Measurements from ENCODE around the gene GRID2. TPM values are rescaled to one million over a fixed set of nuclear protein-coding genes. Genes with fewer than 3 reads are reported as not detected.

GRID2 gene
- polyA plus RNA-seq, 3 donors, result 3.3 to 6.3 (median 4.8) TPM

DNA sequence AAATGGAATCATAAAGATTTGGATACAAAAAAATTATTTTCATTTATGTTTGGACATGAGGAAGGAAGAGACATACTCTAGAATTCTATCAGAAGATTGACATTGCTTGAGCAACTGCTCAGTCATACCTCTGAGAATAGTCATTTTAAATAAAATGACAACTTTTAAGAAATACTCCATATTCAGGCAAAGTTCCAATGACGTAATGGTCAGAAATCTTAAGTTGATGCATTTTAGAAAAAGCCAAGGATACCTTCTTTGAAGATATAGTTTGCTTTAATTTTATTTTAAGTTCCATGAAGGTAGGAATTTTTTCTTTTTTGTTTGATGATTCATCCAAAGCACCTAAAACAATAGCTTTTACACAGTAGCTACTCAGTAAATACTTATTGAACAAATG is 1414.5 kb downstream of the GRID2 start:
- no peak for DNase-seq (ENCODE audit: extremely low read depth in 1 of 11, low read depth in 9 of 11, low spot score in 4 of 11)

DNA sequence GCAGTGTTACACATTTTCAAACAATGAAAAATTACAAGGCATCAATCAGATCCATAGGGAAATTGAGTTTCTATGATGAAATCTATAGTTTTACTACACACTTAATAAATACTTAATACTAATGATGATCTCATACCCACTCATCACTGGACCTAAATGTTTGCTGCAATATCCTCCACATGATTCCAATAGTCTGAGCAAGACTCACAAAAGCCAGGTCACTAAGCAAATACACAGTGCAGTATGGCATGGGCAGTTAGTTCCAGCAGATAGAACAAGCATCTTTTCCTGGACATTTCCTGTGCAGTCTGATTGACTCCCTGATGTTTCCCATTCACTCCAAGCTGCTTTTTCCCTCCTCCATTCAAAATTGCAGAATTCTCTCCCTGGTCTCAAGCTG is 1415.8 kb downstream of the GRID2 start:
- no peak for DNase-seq (ENCODE audit: extremely low read depth in 1 of 11, low read depth in 9 of 11, low spot score in 4 of 11)

DNA sequence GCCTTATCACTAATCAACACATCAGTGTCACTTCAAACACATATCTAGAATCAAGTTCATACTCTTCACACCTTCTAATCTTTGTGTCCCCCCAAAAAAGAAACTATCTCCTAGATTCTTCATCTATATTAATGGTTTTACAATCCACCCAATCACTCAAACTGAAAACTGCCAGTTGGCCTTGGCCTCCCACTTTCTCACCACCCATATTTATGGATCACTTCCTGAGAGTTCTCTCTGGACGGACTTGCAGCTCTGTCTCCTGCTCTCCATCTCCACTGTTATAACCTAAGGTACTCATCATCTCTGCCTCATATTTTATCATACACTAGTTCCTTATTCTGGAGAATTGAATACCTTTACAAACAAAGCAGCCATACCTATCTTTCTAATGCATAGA is 1418.7 kb downstream of the GRID2 start:
- no peak for DNase-seq (ENCODE audit: extremely low read depth in 1 of 11, low read depth in 9 of 11, low spot score in 4 of 11)

- no peak for DNase-seq (ENCODE audit: extremely low read depth in 1 of 11, low read depth in 9 of 11, low spot score in 4 of 11)
These were observed 1426.5 kb downstream of the GRID2 start for GRCh38 chr4:93730251-93730650.

DNA sequence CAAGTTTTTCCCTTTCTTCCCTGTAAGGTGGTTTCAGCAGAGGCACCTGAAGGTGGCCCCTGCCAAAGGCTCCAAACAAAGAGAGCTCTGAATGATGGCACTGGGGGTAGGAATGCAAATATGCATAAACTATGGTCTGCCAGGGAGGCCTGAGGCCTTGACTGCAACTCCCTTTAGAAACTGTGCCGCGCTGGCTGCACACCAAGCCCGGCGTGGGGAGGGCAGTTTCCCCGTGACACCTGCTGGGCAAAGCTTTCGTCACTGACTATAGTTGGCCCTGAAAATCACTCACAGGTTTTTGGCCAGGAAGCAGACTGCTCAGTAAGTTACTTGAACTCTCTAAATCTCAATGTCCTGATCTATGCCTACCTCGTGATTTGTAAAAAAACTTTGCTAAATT is 1427.0 kb downstream of the GRID2 start:
- no peak for DNase-seq (ENCODE audit: extremely low read depth in 1 of 11, low read depth in 9 of 11, low spot score in 4 of 11)

DNA sequence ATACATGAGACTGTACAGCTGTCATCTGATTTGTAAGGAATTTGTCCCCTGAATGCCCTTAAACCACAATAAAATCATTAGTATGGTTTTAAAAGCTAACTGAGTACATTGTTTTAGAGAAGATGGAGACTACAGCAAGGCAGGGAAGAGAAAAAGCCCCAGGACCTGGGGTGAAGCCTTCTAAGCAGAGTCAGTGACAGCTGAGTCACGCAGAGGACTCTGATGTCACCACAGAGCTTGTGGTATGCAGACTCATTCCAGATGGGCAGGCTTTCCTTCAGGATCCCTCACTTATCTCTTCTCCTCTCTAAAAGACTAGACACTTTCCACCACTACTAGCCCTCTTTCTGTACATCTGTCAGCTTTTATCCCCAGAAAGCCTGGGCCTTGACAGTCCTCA is 1427.7 kb downstream of the GRID2 start:
- DNase-seq (ENCODE audit: extremely low read depth in 1 of 11, low read depth in 9 of 11, low spot score in 4 of 11), result peak in 5 of 11 donors; percentile 6 to 33 (median 17)

DNA sequence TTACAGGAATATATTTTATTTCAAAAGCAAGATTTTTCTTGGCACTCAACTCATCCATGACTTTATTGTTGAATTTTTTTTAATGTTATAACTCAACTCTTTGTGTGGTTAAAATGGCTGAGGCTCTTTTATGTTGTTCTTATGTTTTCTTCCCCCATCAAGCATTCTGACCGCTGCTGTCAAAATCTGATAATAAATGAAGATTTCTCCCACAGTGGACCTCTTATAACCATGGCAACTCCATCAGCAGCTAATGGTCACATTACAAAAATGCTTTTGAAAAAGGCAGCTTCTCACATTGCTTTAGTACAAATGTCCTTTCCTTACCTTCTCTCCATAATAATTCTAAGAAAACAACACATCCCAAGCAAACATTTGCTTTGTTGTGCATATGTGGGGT is 1428.7 kb downstream of the GRID2 start:
- DNase-seq (ENCODE audit: extremely low read depth in 1 of 11, low read depth in 9 of 11, low spot score in 4 of 11), result peak in 1 of 11 donors; percentile 30

DNA sequence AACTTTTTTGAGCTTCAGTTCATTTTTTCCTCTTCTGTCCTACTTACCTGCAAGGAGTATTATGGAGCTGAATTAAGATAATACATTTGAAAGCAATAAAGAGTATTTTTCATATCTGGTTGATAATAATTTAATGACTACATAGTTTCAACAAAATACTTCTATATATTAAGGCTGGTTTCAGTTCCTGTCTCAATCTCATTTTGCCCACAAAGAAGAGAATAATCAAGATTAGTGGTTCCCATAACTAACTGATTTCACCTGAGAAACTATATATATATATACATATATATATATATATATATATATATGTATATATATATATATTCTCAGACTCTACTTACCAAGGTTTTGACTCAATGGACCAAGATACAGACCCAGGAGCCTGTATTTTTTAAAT is 1437.1 kb downstream of the GRID2 start:
- DNase-seq (ENCODE audit: extremely low read depth in 1 of 11, low read depth in 9 of 11, low spot score in 4 of 11), result no peak

DNA sequence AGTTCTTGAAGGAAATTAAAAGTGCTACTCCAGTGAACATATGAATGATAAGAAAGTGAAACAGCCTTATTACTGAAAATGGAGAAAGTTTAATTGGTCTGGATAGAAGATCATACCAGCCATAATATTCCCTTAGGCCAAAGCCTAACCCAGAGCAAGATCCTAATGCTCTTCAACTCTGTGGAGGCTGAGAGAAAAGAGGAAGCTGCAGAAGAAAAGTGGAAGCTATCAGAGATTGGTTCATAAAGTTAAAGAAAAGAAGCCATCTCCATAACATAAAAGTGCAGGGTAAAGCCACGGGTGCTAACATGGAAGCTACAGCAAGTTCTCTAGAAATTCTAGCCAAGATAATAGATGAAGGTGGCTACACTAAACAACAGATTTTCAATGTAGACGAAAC is 1439.3 kb downstream of the GRID2 start:
- DNase-seq (ENCODE audit: extremely low read depth in 1 of 11, low read depth in 9 of 11, low spot score in 4 of 11), result no peak

- DNase-seq (ENCODE audit: extremely low read depth in 1 of 11, low read depth in 9 of 11, low spot score in 4 of 11), result no peak
These were observed 1439.9 kb downstream of the GRID2 start for GRCh38 chr4:93743635-93744034.

- DNase-seq (ENCODE audit: extremely low read depth in 1 of 11, low read depth in 9 of 11, low spot score in 4 of 11), result no peak
These were observed 1441.2 kb downstream of the GRID2 start for GRCh38 chr4:93744961-93745360.

- DNase-seq (ENCODE audit: extremely low read depth in 1 of 11, low read depth in 9 of 11, low spot score in 4 of 11), result no peak
These were observed 1442.3 kb downstream of the GRID2 start for GRCh38 chr4:93746031-93746430.

GRCh38 chr4:93747220-93747619 is 1443.5 kb downstream of the GRID2 start:
- DNase-seq (ENCODE audit: extremely low read depth in 1 of 11, low read depth in 9 of 11, low spot score in 4 of 11), result no peak

DNA sequence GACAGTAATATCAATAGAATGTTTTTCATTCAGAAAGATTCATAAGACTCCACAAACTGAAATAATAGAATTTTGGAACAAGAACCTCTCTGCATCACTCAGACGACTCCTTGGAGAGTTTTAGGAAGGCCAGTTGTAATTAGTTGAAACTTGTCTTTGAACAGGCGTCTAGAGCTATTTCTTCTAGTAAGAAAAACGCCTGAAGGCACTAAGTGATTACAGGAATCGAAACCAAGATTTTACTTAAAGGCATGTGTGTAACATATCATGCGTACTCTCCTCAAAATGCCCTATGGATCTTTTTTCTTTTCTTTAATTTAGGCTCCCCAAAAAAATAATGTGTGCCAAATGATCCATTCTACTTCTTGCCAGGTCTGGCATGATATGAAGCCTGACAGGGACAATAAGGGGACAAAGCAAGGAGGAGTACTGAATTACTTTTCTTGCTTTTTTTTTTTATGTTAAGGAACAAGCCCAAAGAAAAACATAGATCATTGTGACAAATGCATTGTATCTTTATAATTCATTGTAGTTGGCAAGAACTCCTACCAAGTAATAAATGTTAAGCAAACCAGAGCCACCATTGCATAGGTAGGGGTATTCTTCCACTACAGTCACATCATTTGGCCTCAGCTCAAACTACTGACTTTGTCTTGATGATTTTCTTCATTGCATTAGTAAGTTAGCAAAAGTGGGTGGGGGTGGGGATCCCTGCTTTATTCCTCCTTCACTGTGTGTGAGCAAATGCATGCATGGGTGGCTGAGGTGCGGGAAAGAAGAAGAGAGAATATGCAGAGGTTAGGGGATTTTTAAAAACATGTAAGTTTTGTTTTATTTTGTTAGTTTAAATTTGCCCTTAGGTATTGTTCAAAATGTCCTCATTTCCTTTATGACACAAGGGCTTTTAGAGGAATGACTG is 1444.9 kb downstream of the GRID2 start:
- DNase-seq (ENCODE audit: extremely low read depth in 1 of 11, low read depth in 9 of 11, low spot score in 4 of 11), result no peak

DNA sequence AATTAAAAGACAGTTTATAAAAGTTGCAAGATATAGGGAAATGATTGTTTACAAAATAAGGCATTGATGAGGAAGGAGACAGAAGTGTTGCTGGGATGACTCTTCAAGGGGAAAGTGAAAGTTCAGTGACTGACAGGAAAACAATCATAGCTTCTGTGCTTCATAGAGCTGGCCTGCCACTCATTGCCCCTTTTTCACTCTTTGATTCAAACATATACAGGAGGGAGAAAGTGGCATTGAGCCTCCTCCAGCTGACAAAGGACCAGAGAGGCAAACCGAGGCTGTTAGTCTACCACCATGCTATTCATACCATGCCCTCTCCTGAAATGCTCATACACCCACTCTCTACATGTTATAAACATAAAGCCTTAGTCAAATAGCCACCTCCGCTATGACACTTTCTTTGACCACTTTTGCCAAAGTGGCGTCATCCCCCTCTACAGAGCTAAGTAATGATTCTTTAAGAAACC is 1445.6 kb downstream of the GRID2 start:
- DNase-seq (ENCODE audit: extremely low read depth in 1 of 11, low read depth in 9 of 11, low spot score in 4 of 11), result no peak

DNA sequence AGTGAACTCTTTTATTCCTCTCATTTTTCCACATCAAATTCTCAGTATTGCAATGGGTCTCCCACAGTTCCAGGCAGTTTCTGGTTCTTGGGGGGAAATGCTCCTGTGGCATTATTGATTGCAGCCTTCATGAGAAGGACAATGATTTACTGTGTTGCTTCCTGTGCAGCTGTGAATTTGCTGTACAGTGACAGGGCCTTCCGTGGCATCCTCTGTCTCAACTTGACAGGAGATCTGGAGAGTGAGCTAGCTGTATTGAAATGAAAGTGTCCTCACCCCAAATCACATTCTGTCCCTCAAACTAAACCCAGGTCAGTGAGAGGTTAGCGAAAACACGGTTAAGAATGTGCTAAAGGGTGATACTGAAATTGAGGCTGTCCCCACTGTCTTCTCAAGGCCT is 1447.6 kb downstream of the GRID2 start:
- no peak for DNase-seq (ENCODE audit: extremely low read depth in 1 of 11, low read depth in 9 of 11, low spot score in 4 of 11)

DNA sequence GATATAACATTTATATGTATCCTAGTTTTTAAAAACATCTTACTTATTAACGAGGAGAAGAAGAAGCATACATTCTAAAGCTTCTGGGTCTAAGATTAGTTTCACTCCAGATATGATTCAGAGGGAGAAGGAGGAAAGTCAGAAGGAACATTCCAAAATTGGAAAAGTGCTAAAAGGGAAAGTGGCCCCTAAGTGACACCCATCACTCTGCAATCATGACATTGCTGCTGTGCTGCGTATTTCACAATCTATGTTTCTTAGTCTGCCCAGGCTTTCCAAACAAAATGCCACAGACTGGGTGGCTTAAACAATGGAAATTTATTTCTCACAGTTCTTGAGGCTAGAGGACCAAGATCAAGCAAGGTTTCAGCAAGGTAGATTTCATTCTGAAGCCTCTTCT is 1452.3 kb downstream of the GRID2 start:
- DNase-seq (ENCODE audit: extremely low read depth in 1 of 11, low read depth in 9 of 11, low spot score in 4 of 11), result no peak

GRCh38 chr4:93759506-93759905 is 1455.7 kb downstream of the GRID2 start:
- no peak for DNase-seq (ENCODE audit: extremely low read depth in 1 of 11, low read depth in 9 of 11, low spot score in 4 of 11)

DNA sequence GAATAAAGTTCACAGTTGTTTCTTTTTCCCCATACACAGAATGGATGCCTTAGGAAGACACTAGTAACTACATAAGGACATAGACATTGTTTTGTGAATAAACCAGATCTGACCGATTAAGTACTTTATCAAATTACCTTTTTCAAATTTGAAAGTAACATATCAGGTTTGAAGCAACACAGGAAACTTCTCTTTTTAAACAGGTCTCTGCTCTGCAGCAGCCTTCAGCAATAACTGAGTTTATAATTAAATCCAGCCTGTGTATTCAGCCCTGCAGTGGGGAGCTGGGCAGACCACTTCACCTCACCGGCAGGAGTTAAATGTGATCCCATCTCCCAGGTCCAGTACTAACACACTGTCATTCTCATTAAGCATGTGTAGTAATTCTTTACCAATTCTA is 1456.5 kb downstream of the GRID2 start:
- no peak for DNase-seq (ENCODE audit: extremely low read depth in 1 of 11, low read depth in 9 of 11, low spot score in 4 of 11)

GRCh38 chr4:93761286-93761685 is 1457.5 kb downstream of the GRID2 start:
- peak in 1 of 11 donors; percentile 9 for DNase-seq (ENCODE audit: extremely low read depth in 1 of 11, low read depth in 9 of 11, low spot score in 4 of 11)

Measured in renal cortex interstitium (tissue), 11 donors.